ENCODE results near the gene RABGAP1L. TPM values are rescaled to one million over a fixed set of nuclear protein-coding genes. Genes with fewer than 3 reads are reported as not detected.

The RABGAP1L gene
- total and polyA plus RNA-seq, 2 donors (not counting 3 experiments of a cell fraction or from before 2014, with no cell fraction given): 6.4 to 22.2 TPM

DNA sequence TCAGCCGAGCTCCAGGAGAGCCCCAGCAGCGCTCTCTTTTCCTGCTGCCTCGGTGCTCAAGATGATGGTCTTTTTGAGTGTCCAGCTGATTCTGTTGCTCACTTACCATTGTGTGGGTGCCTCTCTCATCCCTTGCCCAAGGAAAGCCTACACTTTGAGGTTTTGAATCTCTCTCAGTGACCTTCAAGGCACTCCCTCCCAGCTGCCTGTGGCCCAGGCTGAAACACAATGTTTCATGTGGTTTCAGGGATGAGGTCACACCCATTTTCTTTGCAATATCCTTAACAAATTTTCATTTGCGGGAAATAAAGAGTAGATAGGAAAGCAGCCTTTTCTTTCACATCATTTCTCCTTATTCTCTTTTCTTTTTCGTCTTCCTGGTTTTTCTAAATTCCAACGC lies 876.5 kb downstream of the RABGAP1L start:
- intact Hi-C loops (cut with micrococcal nuclease) (no loop called here), dilution Hi-C loops (cut with MboI; ENCODE audit: extremely low pct_ligation_motif_present, low sequenced_read_pairs) (no loop called here)
- POLR2A ChIA-PET: no interaction called here
- Histone ChIP-seq H4K20me1 (replicated peaks; ENCODE audit: control insufficient read depth, extremely low read depth, insufficient read depth, low read length) (no peaks in the 10 kb centered on the region), H3K4me3 (replicated peaks in 1 of 3; ENCODE audit: insufficient read depth in 1 of 3, low read depth in 1 of 3, low read length in 3 of 3) (no peak overlapping the region), H3K79me2 (ENCODE audit: control insufficient read depth, insufficient read depth, low read length) (no peaks in the 10 kb centered on the region), H3K4me2 (ENCODE audit: insufficient read depth, low read length) (no peak overlapping the region), H3K27me3 (ENCODE audit: control insufficient read depth in 2 of 2, insufficient read depth in 2 of 2, low read length in 2 of 2) (peaks cover 0 to 2% of the 10 kb centered on the region in 2 experiments), H3K9me1 (replicated peaks; ENCODE audit: control insufficient read depth, extremely low read depth, insufficient read depth, low read length) (no peaks in the 10 kb centered on the region), H3K27ac (ENCODE audit: insufficient read depth, low read depth, low read length) (no peak overlapping the region), H3K36me3 (ENCODE audit: control insufficient read depth in 2 of 2, extremely low read depth in 1 of 2, insufficient read depth in 2 of 2, low read length in 2 of 2) (no peaks in the 10 kb centered on the region), H3K9me3 (replicated peaks; ENCODE audit: control insufficient read depth, insufficient read depth, low read length) (no peaks in the 10 kb centered on the region), H2AFZ (ENCODE audit: low read depth, low read length) (no peak overlapping the region), H3K4me1 (ENCODE audit: control insufficient read depth, extremely low read depth, insufficient read depth, low read length) (no peaks in the 10 kb centered on the region), H3K9ac (replicated peaks; ENCODE audit: extremely low read depth, insufficient read depth, low read length) (no peak overlapping the region)
- DNase-seq (ENCODE audit: low read depth, low spot score) (no peak), FAIRE-seq (no peak)
- BruUV-seq (replicated peaks): no TSS peak
- CTCF ChIA-PET: interaction anchor here (0.7 to 0.8 kb wide), 2 partner anchors 89 to 95 kb away, joined by 3 to 4 read pairs; no protein-coding TSS in a partner anchor
- TF ChIP-seq FOS (IDR thresholded peaks at IDR 0.05; ENCODE audit: borderline replicate concordance, insufficient read depth, low read length) (no peak), GATA2 (IDR thresholded peaks at IDR 0.05; ENCODE audit: insufficient read depth, insufficient read length, low read depth, low read length) (no peak), EZH2 (IDR thresholded peaks at IDR 0.05; ENCODE audit: borderline replicate concordance, low read depth, low read length, severe bottlenecking) (no peak), MYC (IDR thresholded peaks at IDR 0.05; ENCODE audit: low read depth, low read length) (no peak), POLR2A (IDR thresholded peaks at IDR 0.05; ENCODE audit: low read depth, low read length) (no peak), POLR2AphosphoS5 (IDR thresholded peaks at IDR 0.05; ENCODE audit: insufficient read depth, low read depth, low read length) (no peak), JUN (IDR thresholded peaks at IDR 0.05; ENCODE audit: borderline replicate concordance, insufficient read depth, insufficient read length, low read depth) (no peak)
- TF ChIP-seq, protein P1, sequence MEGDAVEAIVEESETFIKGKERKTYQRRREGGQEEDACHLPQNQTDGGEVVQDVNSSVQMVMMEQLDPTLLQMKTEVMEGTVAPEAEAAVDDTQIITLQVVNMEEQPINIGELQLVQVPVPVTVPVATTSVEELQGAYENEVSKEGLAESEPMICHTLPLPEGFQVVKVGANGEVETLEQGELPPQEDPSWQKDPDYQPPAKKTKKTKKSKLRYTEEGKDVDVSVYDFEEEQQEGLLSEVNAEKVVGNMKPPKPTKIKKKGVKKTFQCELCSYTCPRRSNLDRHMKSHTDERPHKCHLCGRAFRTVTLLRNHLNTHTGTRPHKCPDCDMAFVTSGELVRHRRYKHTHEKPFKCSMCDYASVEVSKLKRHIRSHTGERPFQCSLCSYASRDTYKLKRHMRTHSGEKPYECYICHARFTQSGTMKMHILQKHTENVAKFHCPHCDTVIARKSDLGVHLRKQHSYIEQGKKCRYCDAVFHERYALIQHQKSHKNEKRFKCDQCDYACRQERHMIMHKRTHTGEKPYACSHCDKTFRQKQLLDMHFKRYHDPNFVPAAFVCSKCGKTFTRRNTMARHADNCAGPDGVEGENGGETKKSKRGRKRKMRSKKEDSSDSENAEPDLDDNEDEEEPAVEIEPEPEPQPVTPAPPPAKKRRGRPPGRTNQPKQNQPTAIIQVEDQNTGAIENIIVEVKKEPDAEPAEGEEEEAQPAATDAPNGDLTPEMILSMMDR (IDR thresholded peaks at IDR 0.05; ENCODE audit: extremely low read depth in 1 of 2, insufficient read depth in 1 of 2, low read depth in 1 of 2, low read length in 2 of 2): no peak
- TF ChIP-seq, protein P2, sequence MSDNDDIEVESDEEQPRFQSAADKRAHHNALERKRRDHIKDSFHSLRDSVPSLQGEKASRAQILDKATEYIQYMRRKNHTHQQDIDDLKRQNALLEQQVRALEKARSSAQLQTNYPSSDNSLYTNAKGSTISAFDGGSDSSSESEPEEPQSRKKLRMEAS (IDR thresholded peaks at IDR 0.05; ENCODE audit: insufficient read depth, insufficient read length): no peak

All from endothelial cell of umbilical vein (primary cell).